ENCODE results near the gene ROCK2. TPM values are rescaled to one million over a fixed set of nuclear protein-coding genes. Genes with fewer than 3 reads are reported as not detected.
A peak's percentile ranks its signal among the peaks of the same experiment; 100 is the strongest.

Gene ROCK2
- total and polyA plus RNA-seq, 2 of the 13 experiments (the other 11 are each of a cell fraction or from before 2014, with no cell fraction given), result 38.1 to 119 TPM

DNA sequence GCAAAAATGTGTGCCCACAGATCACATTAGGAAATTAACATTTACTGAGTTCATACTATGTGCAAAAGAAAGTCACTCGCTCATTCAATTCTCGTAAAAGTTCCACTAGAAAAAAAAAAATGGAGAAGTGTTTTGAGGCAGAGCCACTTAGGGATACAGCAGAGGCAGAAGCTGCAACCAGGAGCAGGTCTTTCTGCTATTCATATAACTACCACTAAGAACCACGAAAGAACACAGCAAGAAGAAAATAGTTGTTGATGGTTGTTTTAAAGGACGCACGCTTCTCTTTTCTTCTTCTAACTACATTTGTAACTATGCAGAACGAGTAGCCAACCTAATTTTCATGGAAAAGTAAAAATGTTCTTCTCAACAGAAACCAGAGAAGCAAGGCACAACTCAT lies 45.0 kb downstream of the ROCK2 start:
- POLR2A ChIA-PET, result no interaction called here
- Histone ChIP-seq H3K4me1 (ENCODE audit: insufficient read depth, low read length) (peaks cover 47% of the 10 kb centered on the region), H3K27me3 (ENCODE audit: control insufficient read depth in 1 of 2, insufficient read depth in 2 of 2, low read length in 2 of 2) (no peaks in the 10 kb centered on the region), H4K20me1 (ENCODE audit: insufficient read depth, low read length) (peaks cover 100% of the 10 kb centered on the region), H3K9me3 (ENCODE audit: low read length) (no peaks in the 10 kb centered on the region), H3K79me2 (ENCODE audit: insufficient read depth, low read length) (peaks cover 99% of the 10 kb centered on the region), H3K4me2 (ENCODE audit: low read depth, low read length) (no peak overlapping the region), H3K36me3 (replicated peaks in 1 of 2; ENCODE audit: control insufficient read depth in 1 of 2, insufficient read depth in 2 of 2, low read length in 2 of 2) (0 out of 5 replicates have a peak, but pooled peaks cover 0 to 4% of the 10 kb centered on the region in 2 experiments), H3K9ac (ENCODE audit: insufficient read depth, low read depth, low read length) (no peak overlapping the region), H3K27ac (ENCODE audit: extremely low read length, insufficient read depth, low read length) (no peak overlapping the region), H3K4me3 (replicated peaks in 1 of 3; ENCODE audit: insufficient read depth in 1 of 3, low read depth in 2 of 3, low read length in 3 of 3) (no peak overlapping the region), H2AFZ (ENCODE audit: low read length) (no peak overlapping the region)
- FAIRE-seq (no peak), ATAC-seq (peak; percentile 47), DNase-seq (ENCODE audit: low spot score) (no peak)
- CTCF ChIA-PET (ENCODE audit: low intra/inter-chr PET ratio, low total read pairs), result no interaction called here
- WGBS (ENCODE audit: low lambda C conversion rate), result 89% methylated on average over 6 of the region's 6 CpGs
- BruUV-seq (replicated peaks), result no TSS peak
- intact Hi-C loops (cut with micrococcal nuclease; ENCODE audit: unreplicated experiment) (no loop called here), in situ Hi-C loops (cut with HindIII; ENCODE audit: extremely low pct_ligation_motif_present, low pct_unique_long_range_greater_than_20kb) (no loop called here)
- TF ChIP-seq POLR2AphosphoS5 (IDR thresholded peaks at IDR 0.05; ENCODE audit: low read depth, low read length), result 0 out of 2 replicates have a peak, but pooled peaks have one; percentile 2
- no peak for TF ChIP-seq ZNF652 (CRISPR knock-in tag; IDR thresholded peaks at IDR 0.05; ENCODE audit: borderline replicate concordance, low read depth)
- TF ChIP-seq, protein P1, sequence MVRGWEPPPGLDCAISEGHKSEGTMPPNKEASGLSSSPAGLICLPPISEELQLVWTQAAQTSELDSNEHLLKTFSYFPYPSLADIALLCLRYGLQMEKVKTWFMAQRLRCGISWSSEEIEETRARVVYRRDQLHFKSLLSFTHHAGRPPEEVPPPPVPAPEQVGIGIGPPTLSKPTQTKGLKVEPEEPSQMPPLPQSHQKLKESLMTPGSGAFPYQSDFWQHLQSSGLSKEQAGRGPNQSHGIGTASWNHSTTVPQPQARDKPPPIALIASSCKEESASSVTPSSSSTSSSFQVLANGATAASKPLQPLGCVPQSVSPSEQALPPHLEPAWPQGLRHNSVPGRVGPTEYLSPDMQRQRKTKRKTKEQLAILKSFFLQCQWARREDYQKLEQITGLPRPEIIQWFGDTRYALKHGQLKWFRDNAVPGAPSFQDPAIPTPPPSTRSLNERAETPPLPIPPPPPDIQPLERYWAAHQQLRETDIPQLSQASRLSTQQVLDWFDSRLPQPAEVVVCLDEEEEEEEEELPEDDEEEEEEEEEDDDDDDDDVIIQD (CRISPR knock-in tag; IDR thresholded peaks at IDR 0.05; ENCODE audit: low read depth), result no peak
- peak; percentile 93 for TF ChIP-seq RBM22 (optimal IDR thresholded peaks at IDR 0.05; ENCODE audit: low read length)

DNA sequence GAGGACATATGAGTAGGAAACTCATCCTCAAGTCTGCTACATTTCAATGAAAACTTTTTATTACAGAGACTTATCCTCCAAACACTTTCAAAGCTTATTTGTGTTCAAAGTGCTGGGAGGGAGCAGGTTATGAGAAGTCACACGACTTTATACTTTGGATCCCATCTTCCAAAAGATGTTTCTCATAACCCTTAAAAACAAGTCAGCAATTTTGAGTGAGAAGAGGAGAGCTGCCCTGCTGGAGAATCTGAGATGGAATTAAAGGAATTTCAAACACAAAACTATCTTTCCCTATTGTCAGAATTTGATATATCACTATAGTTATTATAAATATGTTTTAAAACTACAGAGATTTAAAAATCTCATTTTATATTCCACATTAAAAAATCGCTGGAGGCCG lies 45.8 kb downstream of the ROCK2 start:
- Histone ChIP-seq H3K4me2 (ENCODE audit: low read depth, low read length) (no peak overlapping the region), H2AFZ (ENCODE audit: low read length) (no peak overlapping the region), H3K9me3 (ENCODE audit: low read length) (no peaks in the 10 kb centered on the region), H3K27ac (ENCODE audit: extremely low read length, insufficient read depth, low read length) (no peak overlapping the region), H3K4me1 (ENCODE audit: insufficient read depth, low read length) (peaks cover 39% of the 10 kb centered on the region), H4K20me1 (ENCODE audit: insufficient read depth, low read length) (peaks cover 100% of the 10 kb centered on the region), H3K27me3 (ENCODE audit: control insufficient read depth in 1 of 2, insufficient read depth in 2 of 2, low read length in 2 of 2) (no peaks in the 10 kb centered on the region), H3K79me2 (ENCODE audit: insufficient read depth, low read length) (peaks cover 98% of the 10 kb centered on the region), H3K36me3 (replicated peaks in 1 of 2; ENCODE audit: control insufficient read depth in 1 of 2, insufficient read depth in 2 of 2, low read length in 2 of 2) (0 out of 5 replicates have a peak, but pooled peaks cover 0 to 4% of the 10 kb centered on the region in 2 experiments), H3K4me3 (replicated peaks in 1 of 3; ENCODE audit: insufficient read depth in 1 of 3, low read depth in 2 of 3, low read length in 3 of 3) (no peak overlapping the region), H3K9ac (ENCODE audit: insufficient read depth, low read depth, low read length) (no peak overlapping the region)
- no peak for DNase-seq (ENCODE audit: low spot score)
- intact Hi-C loops (cut with micrococcal nuclease; ENCODE audit: unreplicated experiment), result no loop called here
- in situ Hi-C loops (cut with HindIII; ENCODE audit: extremely low pct_ligation_motif_present, low pct_unique_long_range_greater_than_20kb), result no loop called here
- 50% methylated on average over 3 of the region's 3 CpGs for WGBS (ENCODE audit: low lambda C conversion rate)
- no TSS peak for BruUV-seq (replicated peaks)
- ChIA-PET POLR2A (no interaction called here), CTCF (ENCODE audit: low intra/inter-chr PET ratio, low total read pairs) (no interaction called here)
- no peak for ATAC-seq
- FAIRE-seq, result no peak
- TF ChIP-seq MAFK (conservative IDR thresholded peaks at IDR 0.05 in 1 of 2, IDR thresholded peaks at IDR 0.05 in 1 of 2; ENCODE audit: low read length in 2 of 2), result peak; percentile 43 to 56; a peak in 3 of 4 replicates
- TF ChIP-seq, protein P2, sequence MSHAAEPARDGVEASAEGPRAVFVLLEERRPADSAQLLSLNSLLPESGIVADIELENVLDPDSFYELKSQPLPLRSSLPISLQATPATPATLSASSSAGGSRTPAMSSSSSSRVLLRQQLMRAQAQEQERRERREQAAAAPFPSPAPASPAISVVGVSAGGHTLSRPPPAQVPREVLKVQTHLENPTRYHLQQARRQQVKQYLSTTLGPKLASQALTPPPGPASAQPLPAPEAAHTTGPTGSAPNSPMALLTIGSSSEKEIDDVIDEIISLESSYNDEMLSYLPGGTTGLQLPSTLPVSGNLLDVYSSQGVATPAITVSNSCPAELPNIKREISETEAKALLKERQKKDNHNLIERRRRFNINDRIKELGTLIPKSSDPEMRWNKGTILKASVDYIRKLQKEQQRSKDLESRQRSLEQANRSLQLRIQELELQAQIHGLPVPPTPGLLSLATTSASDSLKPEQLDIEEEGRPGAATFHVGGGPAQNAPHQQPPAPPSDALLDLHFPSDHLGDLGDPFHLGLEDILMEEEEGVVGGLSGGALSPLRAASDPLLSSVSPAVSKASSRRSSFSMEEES (CRISPR knock-in tag; IDR thresholded peaks at IDR 0.05), result no peak

All from HepG2 (cell line).